OCI-LY7 (cell line): Measurements from ENCODE around the gene GGCT. TPM values are rescaled to one million over a fixed set of nuclear protein-coding genes. Genes with fewer than 3 reads are reported as not detected.

Experiments
- BruUV-seq: library from RNA; stranded (reverse); fragments of 400-500 nt; replicated peaks from 2 replicates; lab custom pipeline; 2021; lab: Mats Ljungman, UMichigan
- CTCF ChIA-PET: fragments of 300-600 bp; sonication (Branson Sonifier 250); formaldehyde crosslinking; loops from one replicate; lab custom pipeline; 2022; ENCODE audit warnings: antibody characterized with exemption; ENCODE audit not compliant: unreplicated experiment; lab: Charles Lee
- POLR2A ChIA-PET: fragments of 300-600 bp; sonication (Branson Sonifier 250); formaldehyde crosslinking; loops from one replicate; lab custom pipeline; 2022; ENCODE audit warnings: antibody characterized with exemption; lab: Charles Lee
- DNase-seq: peaks from one replicate; pipeline ENCODE4 v3.0.0-alpha.2; 2015; ENCODE audit warnings: low spot score
- H2AFZ ChIP-seq: fragments of 200-600 bp; sonication (generic), shearing (Covaris generic); 2 replicates; pipeline ENCODE4 v1.6.1; 2014; ENCODE audit warnings: mild to moderate bottlenecking, antibody characterized with exemption, low read length, moderate library complexity
- H3K27ac ChIP-seq: fragments of 200-600 bp; sonication (generic); 2 replicates; pipeline ENCODE4 v1.5.1; 2014; ENCODE audit warnings: mixed run types, low read depth, mild to moderate bottlenecking, moderate library complexity, low read length, inconsistent platforms; ENCODE audit not compliant: poor library complexity, severe bottlenecking
- H3K36me3 ChIP-seq: fragments of 200-600 bp; sonication (generic); 2 replicates; pipeline ENCODE4 v1.6.1; 2014; ENCODE audit warnings: mild to moderate bottlenecking, antibody characterized with exemption, low read length, moderate library complexity, mixed read lengths; ENCODE audit not compliant: insufficient read depth
- H3K4me1 ChIP-seq: fragments of 200-600 bp; sonication (generic); 2 replicates; pipeline ENCODE4 v1.5.1; 2014; ENCODE audit warnings: mild to moderate bottlenecking, low read length; ENCODE audit not compliant: insufficient read depth, poor library complexity, severe bottlenecking
- H3K4me2 ChIP-seq: fragments of 200-600 bp; sonication (generic); 2 replicates; pipeline ENCODE4 v1.6.1; 2014; ENCODE audit warnings: mild to moderate bottlenecking, low read length
- H3K4me3 ChIP-seq: fragments of 200-600 bp; sonication (generic); 2 replicates; pipeline ENCODE4 v1.5.1; 2014; ENCODE audit warnings: mild to moderate bottlenecking, low read depth, low read length; ENCODE audit not compliant: poor library complexity, severe bottlenecking
- H3K79me2 ChIP-seq: fragments of 200-600 bp; sonication (generic); 2 replicates; pipeline ENCODE4 v1.6.1; 2016; ENCODE audit warnings: low read depth, mild to moderate bottlenecking, low read length, moderate library complexity, mixed read lengths; ENCODE audit not compliant: insufficient read depth
- H3K9me2 ChIP-seq: fragments of 200-600 bp; sonication (generic); 2 replicates; pipeline ENCODE4 v1.6.1; 2016; ENCODE audit warnings: mild to moderate bottlenecking, low read length, mixed read lengths; ENCODE audit not compliant: insufficient read depth
- H3K9me3 ChIP-seq: fragments of 200-600 bp; sonication (generic); 2 replicates; pipeline ENCODE4 v1.6.1; 2014; ENCODE audit warnings: mild to moderate bottlenecking, mixed run types, low read length, mixed read lengths
- H4K20me1 ChIP-seq: fragments of 200-600 bp; sonication (generic); 2 replicates; pipeline ENCODE4 v1.6.1; 2014; ENCODE audit warnings: mild to moderate bottlenecking, antibody characterized with exemption, low read length, moderate library complexity, mixed read lengths; ENCODE audit not compliant: insufficient read depth
- EZH2phosphoT487 ChIP-seq: fragments of 200-600 bp; sonication (generic); IDR thresholded peaks from 2 replicates; pipeline ENCODE4 v1.6.1; 2018; ENCODE audit warnings: low read depth, borderline replicate concordance, mild to moderate bottlenecking, mixed run types, antibody characterized with exemption, low read length, moderate library complexity, mixed read lengths
- intact Hi-C: fragments of 100-400 bp; cut with micrococcal nuclease; formaldehyde crosslinking; loops from one replicate; pipeline ENCODE4 v1.10.0; 2022; ENCODE audit not compliant: unreplicated experiment
- total RNA-seq, 2 experiments: library from RNA; depleted of rRNA in 1 of 2; stranded (reverse); fragments of >200 nt in 1 of 2; shearing (Covaris generic) in 1 of 2; gene quantifications; 2 replicates each; pipeline ENCODE4 v1.2.3, GENCODE V29; 2014 to 2022
- TF ChIP-seq, protein P1 (sequence below): fragments of 200-600 bp; sonication (generic); conservative IDR thresholded peaks from 2 replicates; pipeline ENCODE4 v1.5.1; 2014; ENCODE audit warnings: mild to moderate bottlenecking, antibody characterized with exemption, low read length, moderate library complexity, mixed read lengths

GGCT gene
- total RNA-seq, 2 experiments from 2014 or later = 70.3 to 81.3 TPM

GRCh38 chr7:30533886-30534285 is 29.3 kb upstream of the GGCT start:
- Histone ChIP-seq H4K20me1 (no peaks in the 10 kb centered on the region), H3K9me3 (no peaks in the 10 kb centered on the region), H3K9me2 (no peaks in the 10 kb centered on the region), H3K4me2 (no peak overlapping the region), H2AFZ (no peak overlapping the region), H3K4me1 (no peaks in the 10 kb centered on the region), H3K27ac (no peak overlapping the region), H3K36me3 (no peaks in the 10 kb centered on the region), H3K4me3 (no peak overlapping the region), H3K79me2 (no peaks in the 10 kb centered on the region)
- intact Hi-C loops = no loop called here
- no peak for DNase-seq
- ChIA-PET CTCF (no interaction called here), POLR2A (interaction anchor here (2.3 kb wide), 1 partner anchor 12 kb away, joined by 13 read pairs; no protein-coding TSS in a partner anchor)
- no TSS peak for BruUV-seq
- no peak for TF ChIP-seq EZH2phosphoT487
- TF ChIP-seq, protein P1, sequence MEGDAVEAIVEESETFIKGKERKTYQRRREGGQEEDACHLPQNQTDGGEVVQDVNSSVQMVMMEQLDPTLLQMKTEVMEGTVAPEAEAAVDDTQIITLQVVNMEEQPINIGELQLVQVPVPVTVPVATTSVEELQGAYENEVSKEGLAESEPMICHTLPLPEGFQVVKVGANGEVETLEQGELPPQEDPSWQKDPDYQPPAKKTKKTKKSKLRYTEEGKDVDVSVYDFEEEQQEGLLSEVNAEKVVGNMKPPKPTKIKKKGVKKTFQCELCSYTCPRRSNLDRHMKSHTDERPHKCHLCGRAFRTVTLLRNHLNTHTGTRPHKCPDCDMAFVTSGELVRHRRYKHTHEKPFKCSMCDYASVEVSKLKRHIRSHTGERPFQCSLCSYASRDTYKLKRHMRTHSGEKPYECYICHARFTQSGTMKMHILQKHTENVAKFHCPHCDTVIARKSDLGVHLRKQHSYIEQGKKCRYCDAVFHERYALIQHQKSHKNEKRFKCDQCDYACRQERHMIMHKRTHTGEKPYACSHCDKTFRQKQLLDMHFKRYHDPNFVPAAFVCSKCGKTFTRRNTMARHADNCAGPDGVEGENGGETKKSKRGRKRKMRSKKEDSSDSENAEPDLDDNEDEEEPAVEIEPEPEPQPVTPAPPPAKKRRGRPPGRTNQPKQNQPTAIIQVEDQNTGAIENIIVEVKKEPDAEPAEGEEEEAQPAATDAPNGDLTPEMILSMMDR = no peak

- Histone ChIP-seq H3K4me1 (no peaks in the 10 kb centered on the region), H2AFZ (no peak overlapping the region), H3K9me2 (no peaks in the 10 kb centered on the region), H3K4me2 (no peak overlapping the region), H3K4me3 (no peak overlapping the region), H3K36me3 (no peaks in the 10 kb centered on the region), H3K9me3 (no peaks in the 10 kb centered on the region), H3K27ac (no peak overlapping the region), H3K79me2 (no peaks in the 10 kb centered on the region), H4K20me1 (no peaks in the 10 kb centered on the region)
- ChIA-PET CTCF (no interaction called here), POLR2A (no interaction called here)
- TF ChIP-seq, protein P1 = no peak
- TF ChIP-seq EZH2phosphoT487 = no peak
- no TSS peak for BruUV-seq
- intact Hi-C loops = no loop called here
- no peak for DNase-seq
Measured at GRCh38 chr7:30531286-30531685, 26.7 kb upstream of the GGCT start.

- no peaks in the 10 kb centered on the region for H3K9me2 ChIP-seq
- BruUV-seq = no TSS peak
- H3K36me3 ChIP-seq = no peaks in the 10 kb centered on the region
- no peak for DNase-seq
- H4K20me1 ChIP-seq = no peaks in the 10 kb centered on the region
- ChIA-PET POLR2A (no interaction called here), CTCF (no interaction called here)
- no peak overlapping the region for H2AFZ ChIP-seq
- H3K4me3 ChIP-seq = no peak overlapping the region
- TF ChIP-seq EZH2phosphoT487 = no peak
- TF ChIP-seq, protein P1 = no peak
- no peaks in the 10 kb centered on the region for H3K4me1 ChIP-seq
- no peak overlapping the region for H3K27ac ChIP-seq
- H3K79me2 ChIP-seq = no peaks in the 10 kb centered on the region
- no peaks in the 10 kb centered on the region for H3K9me3 ChIP-seq
- H3K4me2 ChIP-seq = no peak overlapping the region
- intact Hi-C loops = no loop called here
Measured at GRCh38 chr7:30530373-30530772, 25.7 kb upstream of the GGCT start.
